Esophagus mucosa (tissue), 1 donor: ENCODE results near the gene RPL14. TPM values are rescaled to one million over a fixed set of nuclear protein-coding genes. Genes with fewer than 3 reads are reported as not detected.

Experiments used
- total RNA-seq: library from RNA; stranded (reverse); gene quantifications from one replicate; pipeline ENCODE4 v1.2.4, GENCODE V29; 2023
- donor health status: DM: yes; HTN: yes; CAD: no.

RPL14 gene
- total RNA-seq, 1 donor from 2014 or later, result 1,667 TPM

Other genes starting within 250 kb of the RPL14 start
- 19.5 TPM for gene EIF1B, start 147.6 kb upstream of the RPL14 start, total RNA-seq
- 9.2 TPM for gene ENTPD3, start 70.2 kb upstream of the RPL14 start, total RNA-seq
- 3.6 TPM for gene ZNF619, start 19.8 kb downstream of the RPL14 start, total RNA-seq
- gene ZNF620, start 48.7 kb downstream of the RPL14 start, total RNA-seq, result 0.56 TPM
- 11.5 TPM for gene ZNF621, start 67.6 kb downstream of the RPL14 start, total RNA-seq